Stimulated activated CD4-positive, alpha-beta T cell treated with anti-CD3 and anti-CD28 coated beads, Interleukin-4, amount 100 ng/mL, for 4 hours (primary cell): Measurements from ENCODE around the gene RPS27L.
A peak's percentile ranks its signal among the peaks of the same experiment; 100 is the strongest.

Experiments used
- DNase-seq, 2 experiments: peaks; one replicate each; pipeline ENCODE4 v3.0.0-alpha.2; 2020

RPS27L gene

DNA sequence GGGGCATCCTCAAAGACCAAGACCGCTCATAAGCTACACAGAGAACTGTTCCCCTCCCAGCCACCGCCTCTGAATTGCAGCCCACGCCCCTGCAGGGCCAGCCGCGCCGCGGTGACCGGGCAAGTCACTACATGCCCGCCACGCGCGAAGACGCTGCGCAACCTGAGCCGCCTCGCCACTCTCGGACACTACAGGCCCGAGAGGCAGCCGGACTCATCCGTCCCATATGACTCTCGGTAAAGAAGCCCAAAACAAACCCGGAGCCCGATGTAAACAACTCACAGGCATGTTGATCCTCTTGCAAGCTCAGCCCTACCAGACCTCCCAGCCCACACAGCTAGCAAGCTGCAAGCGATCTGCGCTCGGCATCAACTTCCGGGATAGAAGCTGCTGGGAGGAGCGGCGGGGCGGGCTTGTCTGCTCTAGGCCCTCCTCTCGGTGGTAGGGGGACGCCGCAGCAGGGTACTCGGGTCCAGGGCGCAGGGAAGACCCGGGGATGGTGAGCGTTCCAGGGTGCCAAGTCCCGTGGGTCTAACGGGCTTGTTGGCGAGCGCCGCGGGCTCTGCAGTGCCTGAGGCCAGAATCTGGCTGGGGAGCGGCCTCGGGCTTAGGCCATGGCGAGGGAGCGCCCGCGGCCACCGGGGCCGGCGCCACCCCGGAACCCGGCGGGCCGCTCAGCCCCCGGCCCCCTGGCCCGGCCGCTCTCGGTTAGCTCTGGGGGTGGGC lies at the start of gene RPS27L:
TSS of gene RPS27L (minus strand) at position 360 of the 726 bp plus-strand sequence. CDS start at position 288, 72 bp downstream.
- peak; percentile 83 to 86 for DNase-seq

GRCh38 chr15:63206079-63206478 lies 48.8 kb upstream of the RPS27L start:
- DNase-seq, result no peak

DNA sequence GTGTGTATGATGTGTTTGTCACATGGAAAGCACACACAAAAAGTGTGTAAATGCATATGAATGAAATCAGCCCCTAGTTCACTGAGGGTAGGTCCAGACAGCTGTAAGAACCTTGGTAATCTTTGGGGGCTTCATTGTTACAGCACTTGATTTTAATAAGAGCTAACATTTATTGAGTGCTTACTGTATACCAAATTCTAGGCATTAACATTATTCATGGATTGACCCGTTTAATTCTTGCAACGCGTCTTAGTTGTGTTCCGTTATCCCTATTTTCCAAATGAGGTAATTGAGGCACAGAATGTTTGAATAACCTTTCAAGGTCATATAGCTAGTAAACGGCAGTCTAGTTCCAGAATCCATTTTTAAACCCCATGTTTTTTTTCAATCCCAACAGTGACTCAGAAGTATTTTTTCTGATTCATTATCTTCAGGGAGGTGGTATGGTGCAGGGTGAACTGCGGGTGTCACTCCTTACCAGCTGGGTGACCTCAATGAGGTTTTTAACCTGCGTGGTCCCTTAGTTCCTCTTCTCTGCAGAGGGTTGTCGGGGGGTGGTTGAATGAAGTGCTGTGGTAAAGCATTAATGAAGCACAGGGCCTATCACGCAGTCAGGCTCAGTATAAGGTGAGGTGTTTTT lies 46.3 kb upstream of the RPS27L start:
- DNase-seq, result peak in 1 of 2 experiments; percentile 47

DNA sequence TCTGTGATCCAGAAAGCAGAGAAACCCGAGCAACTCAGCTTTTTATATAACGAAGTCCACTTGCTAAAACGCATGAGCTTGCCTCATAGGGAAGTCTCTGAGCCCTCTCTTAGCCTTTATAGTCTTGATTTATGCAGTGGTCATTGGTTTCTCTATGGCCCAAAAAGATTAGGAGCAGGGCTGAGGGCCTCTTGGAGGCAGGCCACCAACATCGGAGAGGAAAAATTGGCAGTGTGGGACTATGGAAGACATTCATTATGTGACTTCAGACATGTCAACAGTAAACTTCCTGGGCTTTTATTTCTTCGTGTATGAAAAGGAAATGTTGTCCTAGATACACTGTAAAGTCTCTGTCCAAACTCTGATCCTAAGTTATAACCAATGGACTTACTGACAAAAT lies 45.6 kb upstream of the RPS27L start:
- DNase-seq, result no peak

GRCh38 chr15:63200464-63201249 lies 43.4 kb upstream of the RPS27L start:
- no peak for DNase-seq

GRCh38 chr15:63198371-63199250 lies 41.3 kb upstream of the RPS27L start:
- DNase-seq, result no peak

GRCh38 chr15:63197626-63198025 lies 40.3 kb upstream of the RPS27L start:
- no peak for DNase-seq

GRCh38 chr15:63196842-63197241 lies 39.6 kb upstream of the RPS27L start:
- no peak for DNase-seq

DNA sequence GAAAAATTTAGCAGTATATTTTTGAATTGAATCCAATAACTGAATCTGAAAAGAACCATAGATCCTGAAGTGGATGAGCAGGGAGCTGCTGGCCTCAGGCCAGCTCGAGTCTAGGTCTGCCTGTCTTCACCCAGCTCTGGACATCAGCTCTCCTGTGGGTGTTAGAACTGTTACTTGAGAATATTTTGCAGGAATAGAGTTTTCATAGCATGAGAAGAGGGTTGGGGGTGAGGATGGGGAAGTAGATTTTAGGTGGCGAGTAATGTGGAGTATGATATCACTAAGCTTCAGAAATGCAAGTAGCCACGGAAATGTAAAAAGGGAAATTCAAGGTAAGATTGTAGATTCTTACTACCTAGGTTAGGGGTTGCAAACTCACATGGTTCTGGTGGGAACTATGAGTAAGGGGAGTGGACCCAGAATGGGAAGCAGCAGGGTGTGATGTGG lies 38.3 kb upstream of the RPS27L start:
- DNase-seq, result no peak

- DNase-seq, result no peak
These were observed 37.7 kb upstream of the RPS27L start for GRCh38 chr15:63194880-63195568.

DNA sequence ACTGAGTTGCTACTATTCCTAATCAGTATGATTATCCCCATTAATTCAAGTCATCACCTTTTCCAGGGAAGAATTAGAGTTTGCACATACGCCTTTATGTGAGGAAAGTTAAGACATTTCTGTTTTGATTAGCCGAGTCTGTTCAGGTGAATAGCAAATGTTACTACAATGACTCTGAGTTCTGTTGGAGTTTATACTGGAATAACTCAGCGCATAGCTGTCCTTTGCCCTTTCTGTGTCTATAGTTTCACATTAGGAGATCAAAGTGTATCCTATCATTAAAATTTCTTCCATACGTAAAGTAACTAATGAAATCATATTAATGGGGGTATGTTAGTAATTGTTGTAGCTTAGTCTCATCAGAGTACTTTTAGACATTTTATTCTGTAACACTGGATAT lies 37.0 kb upstream of the RPS27L start:
- no peak for DNase-seq

DNA sequence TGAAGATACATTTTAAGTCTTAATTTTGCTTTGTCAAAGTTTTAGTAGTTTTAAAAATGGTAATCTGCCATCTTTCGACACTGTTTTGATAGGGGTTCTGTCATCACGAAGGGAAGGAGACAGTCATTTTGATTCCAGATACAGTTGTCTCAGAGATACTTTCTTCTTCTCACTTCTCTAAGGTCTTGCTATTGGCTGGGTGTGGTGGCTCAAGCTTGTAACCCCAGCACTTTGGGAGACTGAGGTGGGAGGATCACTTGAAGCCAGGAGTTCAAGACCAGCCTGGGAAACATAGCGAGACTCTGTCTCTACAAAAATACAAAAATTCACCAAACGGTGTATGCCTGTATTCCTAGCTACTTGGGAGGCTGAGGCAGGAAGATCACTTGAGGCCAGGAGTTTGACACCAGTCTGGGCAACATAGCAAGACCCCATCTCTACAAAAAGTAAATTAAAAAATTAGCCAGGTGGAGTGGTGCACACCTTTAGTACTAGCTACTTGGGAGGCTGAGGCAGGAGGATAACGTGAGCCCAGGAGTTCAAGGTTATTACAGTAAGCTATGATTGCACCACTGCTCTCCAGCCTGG lies 35.4 kb upstream of the RPS27L start:
- no peak for DNase-seq

DNA sequence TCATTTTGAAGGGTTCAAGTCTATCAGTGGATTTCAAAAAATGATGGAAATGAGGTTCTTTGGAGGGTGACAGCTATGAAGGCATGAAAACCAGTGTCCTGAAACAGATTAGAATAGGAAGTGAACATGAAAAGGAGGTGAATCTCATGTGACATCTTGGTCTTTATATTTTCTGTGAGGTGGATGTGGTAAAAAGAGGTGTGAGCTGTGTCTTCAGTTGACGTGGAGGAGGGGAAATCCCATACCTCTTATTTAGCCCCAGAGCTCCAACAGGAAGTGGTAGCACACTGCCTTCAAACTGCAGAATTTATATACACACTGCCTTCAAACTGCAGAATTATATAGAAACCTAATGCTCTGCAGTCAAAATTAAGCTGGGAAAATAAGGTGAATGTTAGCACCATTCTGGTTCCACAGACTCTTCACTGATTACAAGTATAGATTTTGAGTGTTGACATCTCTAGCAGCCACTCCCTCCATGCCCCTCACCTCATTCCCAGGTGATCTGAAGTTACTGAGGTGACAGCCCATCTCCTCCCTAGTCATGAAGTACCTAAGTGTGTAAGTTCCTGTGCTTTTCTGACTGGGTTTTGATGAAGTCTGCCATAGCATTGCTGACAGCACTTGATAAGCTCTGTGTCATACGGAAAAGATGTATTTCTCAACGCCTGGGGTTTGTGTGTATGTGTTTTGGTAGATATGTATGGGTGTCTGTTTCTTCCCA lies 34.8 kb upstream of the RPS27L start:
- peak in 1 of 2 experiments; percentile 62 for DNase-seq

DNA sequence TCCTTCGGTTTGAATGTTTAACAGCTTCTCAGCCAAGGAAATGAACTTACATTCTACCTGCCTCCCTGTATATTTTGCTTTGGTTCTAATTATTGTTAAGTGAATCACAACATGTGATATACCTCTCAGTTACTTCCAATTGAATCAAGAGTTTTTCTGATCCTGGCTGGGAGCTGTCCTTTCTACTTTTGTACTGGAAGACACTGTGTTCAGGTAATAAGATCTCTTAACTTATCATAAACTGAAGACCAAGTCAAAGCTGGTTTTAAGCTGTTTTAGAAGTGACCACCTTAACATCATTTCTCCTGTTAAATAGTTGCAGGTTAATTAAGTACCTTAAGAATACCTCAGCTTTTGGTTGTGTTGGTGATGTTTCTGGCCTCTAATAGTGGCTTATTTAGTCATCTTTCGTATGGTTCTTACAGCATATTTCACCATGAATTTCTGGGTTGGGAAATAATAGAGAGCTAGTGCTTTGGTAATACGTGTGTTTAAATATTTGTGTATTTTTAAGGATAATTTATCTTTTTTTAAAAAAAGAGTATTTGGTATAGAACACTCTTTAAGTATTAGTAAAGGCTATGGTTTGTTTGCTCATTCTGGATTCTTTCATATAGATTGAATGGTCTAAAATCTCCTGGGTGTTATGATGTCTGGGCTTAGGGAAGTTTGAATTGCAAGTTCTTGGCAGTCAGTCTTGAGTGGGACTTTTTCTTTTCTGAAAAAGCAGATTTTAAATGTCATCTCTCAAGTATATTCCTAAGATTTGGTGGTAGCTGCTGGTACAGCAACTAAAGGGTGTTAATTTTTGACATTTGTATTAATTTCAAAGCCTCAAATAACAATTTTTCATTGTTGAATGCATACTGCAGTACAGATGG lies 33.7 kb upstream of the RPS27L start:
- no peak for DNase-seq

- DNase-seq, result no peak
These were observed 32.9 kb upstream of the RPS27L start for GRCh38 chr15:63189941-63190768.

DNA sequence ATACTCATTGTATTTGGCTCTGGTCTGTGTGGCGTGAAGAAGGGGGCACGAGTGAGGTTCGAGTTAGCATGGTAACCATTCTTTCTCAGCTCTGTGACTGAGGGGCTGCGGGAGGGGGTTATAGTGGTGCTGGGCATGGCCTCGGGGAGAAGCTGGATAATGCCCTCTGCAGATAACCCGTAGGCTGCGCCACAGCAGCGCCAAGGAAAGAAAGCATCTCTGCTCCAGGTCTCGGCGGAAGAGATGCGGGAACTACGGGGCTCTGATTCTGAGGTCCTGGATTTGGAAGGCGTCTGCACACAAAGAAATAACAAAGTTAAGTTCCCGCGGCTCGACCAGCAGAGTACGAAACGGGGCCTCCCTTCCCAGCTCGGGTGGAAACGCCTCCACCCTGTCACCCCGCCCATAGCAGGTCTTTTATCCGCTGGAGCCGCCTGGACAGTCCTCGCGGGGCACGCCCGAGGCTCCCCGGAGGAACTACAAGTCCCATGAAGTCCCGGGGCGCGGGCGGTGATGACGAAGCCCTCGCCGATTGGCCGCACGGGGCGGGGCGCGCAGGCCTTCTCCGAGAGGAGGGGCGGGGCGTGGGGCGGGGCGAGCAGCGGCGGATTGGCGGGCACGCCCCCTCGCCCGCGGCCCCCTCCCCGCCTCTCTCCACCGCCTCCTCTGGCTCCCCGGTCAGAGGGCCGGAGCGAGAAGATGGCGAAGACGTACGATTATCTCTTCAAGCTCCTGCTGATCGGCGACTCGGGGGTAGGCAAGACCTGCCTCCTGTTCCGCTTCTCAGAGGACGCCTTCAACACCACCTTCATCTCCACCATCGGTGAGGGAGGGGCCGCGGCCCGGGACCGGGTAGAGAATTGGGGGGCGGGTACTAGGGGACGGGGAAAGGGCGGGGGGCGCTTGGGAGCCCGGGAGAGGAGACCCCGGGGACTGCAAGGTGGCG lies 31.9 kb upstream of the RPS27L start, which contains the start of gene RAB8B:
TSS of gene RAB8B (plus strand) at position 681 of the 946 bp plus-strand sequence. CDS start at position 700, 19 bp downstream.
- DNase-seq, result peak; percentile 95 to 100

GRCh38 chr15:63188247-63188925 lies 31.1 kb upstream of the RPS27L start:
- no peak for DNase-seq
